ENCODE results near the gene GZMA.

GZMA gene

DNA sequence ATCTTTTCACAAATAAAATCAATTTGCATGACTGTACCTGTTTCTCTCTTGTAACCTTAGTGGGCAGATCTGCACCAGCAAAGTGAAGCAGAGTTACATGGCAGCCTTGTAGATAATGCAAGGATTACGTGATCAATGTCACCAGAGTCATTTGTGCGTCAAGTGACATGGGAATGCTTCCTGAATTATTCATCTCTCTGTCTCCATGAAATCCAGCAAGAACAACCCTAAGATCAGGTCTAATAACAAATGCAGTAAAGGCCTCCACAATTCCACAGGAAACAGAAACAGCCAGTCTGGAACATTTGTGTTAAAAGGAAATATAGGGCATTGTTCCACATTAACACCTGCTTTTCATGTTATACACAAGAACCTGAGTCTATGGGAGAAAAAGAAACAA is 7.8 kb downstream of the GZMA start:
- DNase-seq = no peak

DNA sequence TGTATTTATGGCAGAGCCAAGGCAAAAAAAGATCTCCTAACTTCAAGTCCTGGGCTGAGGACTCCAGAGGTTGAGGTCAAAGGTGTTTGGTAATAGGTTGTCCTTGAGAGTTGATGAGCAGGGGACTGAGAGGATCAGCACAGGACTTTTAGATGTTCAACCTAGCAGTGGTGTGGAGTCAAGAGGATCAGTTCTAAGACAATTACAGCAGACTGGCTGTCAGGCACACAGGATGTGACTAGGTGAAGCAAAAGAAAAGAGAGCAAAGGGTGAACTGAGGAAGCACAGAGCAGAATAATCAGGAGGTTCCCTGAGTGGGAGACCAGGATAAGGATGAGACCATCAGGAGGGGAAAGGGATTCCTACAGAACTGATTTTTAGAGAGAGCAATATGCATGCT is 10.9 kb downstream of the GZMA start:
- DNase-seq = no peak

DNA sequence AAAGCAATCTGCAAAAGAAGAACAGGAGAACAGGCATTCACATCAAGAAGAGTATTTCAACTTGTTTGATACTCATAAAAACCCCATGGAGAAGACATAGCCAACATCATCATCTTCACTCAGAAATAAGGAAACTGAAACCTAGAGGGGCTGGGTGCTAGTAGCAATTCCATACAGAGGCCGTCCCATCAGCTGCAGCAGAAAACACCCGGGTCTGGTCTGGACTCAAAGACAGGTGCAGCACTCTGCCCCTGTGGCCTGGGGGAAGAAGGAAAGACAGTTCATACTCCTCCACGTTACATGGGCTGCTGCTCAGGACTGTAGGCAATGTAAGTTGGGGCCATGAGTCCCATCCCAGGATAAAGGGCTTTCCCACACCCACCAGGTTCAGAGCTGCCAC is 11.6 kb downstream of the GZMA start:
- no peak for DNase-seq

DNA sequence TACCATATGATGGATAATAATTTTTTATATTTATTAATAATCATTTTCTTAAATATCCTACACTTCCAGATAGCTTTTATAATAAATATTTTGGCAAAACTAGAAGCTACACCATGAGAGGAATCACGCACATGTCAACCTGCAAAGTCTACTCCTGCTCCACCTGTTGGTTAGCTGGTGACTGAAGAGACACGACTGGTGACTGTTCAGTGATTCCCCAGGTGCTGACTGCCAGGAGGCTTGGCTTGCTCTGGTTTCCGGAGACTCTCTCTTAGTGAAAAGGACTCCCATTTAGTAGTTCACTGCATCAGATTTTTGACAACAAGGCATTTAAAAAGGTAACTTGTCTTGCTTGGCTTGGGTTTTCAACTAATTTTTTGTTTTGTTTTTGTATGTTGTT is 20.9 kb downstream of the GZMA start:
- DNase-seq = no peak

DNA sequence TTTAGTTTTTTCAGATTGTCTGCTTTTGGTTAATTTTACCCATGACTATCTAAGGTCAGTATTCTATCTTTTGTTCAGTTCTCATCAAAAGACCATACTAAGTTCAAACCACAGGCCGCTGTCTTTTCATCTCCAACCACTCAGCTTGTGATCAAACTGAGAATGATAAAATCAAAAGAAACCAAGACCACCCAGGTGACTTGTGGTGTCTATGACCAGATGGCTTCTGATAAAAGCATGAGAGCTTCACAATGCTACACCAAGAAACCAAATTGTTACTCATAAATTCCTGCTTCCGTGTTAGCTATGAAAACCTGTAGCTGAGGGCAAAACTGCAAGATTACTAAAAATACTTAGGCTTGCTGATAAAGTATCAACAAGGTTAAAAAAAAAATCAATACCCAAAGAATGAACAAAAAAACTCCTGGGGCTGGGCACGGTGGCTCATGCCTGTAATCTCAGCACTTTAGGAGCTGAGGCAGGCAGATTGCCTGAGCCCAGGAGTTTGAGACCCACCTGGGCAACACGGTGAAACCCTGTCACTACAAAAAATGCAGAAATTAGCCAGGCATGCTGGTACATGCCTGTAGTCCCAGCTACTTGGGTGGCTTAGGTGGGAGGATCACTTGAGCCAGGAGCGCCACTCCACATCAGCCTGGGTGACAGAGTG is 31.7 kb downstream of the GZMA start:
- DNase-seq = no peak

DNA sequence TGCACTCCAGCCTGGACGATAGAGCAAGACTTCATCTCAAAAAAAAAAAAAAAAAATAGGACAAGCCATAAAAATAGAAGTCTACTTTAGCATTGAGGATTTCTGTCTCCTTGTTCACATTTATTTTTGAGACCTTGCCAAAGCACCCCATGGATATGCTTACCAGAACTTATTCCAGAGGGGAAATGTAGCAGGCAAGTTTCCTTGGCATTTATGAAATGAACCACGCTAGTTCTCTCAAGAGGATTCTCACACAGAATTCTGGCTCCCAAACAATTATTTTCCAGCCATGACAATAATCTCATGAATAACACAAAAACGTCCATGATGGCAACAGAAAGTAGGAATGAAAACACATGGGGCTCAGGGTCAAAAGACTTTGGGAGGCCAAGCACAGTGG is 34.1 kb downstream of the GZMA start:
- DNase-seq = no peak

DNA sequence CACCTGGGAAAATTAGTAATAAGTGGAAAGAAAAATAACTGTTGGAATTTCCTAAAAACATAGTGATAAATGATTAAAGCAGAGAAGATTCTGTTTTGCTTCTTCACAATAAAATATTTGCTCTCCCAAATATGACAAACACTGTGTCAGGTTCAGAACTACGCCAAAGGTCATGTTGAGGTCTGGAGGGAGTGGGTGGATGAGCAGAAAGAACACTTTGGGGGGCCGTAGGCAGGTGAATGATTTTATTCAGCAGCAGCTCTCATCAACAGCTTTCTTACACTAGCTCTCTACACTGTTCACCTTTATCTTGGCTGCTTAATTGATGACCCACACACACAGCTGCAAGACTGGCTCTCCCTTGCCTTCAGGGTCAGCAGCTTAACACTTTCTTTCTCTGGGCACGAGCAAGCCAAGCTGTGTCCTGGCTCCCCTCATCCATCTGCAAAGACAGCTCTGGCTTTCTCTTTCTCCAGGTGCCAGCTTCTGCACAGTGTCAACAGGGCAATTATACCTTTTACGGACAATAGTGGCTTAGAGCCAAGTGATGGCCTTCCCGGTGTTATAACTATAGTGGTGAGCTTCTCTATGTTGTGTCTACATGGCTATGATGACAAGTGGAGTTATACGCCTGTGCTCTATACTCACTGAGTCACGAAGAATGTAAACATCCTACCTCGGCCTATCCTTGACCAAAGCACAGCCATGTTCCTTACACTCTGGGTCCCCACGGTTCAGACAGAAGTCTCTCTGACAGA is 38.6 kb downstream of the GZMA start:
- peak; percentile 50 for DNase-seq

DNA sequence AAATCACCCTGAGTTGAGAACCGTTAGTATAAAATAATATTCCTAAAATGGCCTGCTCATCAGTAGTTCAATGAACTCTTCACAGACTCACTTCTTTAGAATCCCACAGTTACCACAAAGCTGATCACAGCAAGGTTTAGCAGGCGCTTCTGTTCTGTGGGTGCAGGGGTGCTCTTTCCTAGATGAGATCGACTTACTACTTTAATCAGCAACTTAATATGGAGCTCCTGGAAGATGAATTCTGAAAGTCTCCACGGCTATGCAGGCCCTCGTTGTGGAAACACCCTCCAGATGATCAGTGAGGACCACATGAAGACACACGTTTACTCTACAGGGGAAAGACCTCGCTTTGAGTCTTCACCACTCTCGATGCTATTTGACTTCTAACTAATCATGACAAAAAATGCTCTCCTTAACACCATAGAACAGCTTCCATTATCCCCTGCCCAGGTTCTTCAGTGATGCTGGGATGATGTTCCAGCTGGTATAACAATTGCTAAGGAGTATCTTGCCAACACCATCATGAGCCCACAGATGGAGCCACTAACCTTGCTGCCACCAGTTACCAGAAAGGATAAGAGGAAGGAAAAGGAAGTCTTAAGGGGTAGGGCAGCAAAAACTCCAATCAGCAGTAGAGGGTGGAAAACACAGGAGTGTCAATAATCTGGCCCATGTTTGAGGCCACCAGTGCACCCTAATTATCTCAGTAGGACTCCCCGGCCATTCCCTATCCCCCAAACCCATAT is 39.7 kb downstream of the GZMA start:
- no peak for DNase-seq

DNA sequence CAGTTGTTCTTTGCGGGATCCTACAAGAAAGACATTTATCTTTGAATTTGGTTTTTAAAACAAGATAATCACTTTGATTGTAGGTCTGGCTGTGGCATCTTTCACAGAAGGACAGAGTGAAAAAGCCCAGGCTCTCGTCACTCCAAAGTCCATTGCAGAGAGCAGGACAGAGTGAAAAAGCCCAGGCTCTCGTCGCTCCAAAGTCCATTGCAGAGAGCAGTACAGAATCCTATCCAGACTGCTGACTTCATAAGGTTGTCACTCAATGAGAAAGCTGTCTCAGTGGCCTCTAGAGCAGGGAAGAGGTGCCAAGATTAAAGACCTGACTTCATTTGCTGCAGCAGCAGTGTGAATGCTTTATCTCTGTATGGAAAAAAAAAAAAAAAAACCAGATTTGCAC is 41.2 kb downstream of the GZMA start:
- DNase-seq = no peak

DNA sequence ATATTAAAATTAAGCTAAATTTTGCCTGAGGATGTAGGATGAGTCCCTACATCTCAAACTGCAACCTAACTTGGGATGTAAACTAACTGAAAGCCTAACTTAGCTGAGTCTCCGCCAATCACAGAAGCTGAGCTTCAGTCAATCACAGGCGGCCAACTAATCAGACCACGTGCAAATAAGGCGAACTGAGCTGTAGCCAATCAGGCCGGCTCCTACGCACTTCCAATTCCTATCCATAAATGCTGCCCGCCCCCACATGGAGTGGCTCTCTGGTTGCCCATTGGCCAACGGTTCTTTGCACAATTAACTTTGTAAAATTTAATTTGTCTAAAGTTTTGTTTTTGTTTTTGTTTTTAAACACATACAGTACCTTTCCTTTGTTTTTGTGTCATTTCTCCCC is 43.6 kb downstream of the GZMA start:
- DNase-seq = no peak

DNA sequence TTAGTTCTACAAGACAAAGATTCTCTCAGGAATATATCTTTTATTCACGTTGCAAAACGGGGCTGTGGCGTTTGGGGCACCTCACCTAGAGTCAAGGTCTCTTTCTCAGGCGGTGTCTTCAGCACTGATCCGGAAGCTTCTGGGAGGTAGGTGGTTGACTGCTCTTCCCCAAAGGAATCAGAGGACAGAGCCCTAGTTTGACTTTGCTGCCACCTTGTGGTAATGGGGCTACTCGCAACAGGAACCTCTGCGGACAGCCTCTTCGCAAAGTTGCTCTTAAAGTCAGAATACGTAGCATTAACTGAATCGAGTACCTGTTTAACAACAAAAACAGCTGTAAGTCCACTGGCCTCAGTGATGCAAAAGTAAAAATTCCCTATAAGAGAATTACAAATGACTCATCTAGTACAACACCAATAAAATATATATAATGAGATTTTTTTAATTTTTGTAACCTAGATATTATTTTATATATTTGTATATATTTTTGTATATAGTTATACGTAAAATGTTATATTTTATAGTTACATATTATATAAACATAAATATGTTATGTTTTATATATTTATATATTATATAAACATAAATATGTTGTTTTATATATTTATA is 44.2 kb downstream of the GZMA start:
- DNase-seq = peak; percentile 70

DNA sequence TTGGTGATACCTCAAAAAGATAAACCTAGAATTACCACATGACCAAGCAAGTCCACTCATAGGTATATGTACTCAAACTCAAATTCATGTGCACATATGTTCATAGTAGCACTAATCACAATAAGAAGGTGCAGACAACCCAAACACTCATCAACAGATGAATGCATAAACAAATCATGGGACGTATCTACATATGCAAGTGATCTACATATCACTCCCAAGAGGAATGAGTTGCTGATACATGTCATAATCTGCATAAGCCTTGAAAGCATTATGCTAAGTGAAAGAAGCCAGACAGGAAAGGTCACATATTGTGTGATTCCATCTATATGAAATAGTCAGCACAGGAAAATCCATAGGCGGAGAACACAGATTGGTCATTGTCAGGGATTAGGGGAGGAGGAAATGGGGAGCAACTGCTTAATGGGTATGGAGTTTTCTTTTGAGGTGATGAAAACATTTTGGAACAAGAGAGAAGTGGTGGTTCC is 46.9 kb downstream of the GZMA start:
- DNase-seq = no peak

DNA sequence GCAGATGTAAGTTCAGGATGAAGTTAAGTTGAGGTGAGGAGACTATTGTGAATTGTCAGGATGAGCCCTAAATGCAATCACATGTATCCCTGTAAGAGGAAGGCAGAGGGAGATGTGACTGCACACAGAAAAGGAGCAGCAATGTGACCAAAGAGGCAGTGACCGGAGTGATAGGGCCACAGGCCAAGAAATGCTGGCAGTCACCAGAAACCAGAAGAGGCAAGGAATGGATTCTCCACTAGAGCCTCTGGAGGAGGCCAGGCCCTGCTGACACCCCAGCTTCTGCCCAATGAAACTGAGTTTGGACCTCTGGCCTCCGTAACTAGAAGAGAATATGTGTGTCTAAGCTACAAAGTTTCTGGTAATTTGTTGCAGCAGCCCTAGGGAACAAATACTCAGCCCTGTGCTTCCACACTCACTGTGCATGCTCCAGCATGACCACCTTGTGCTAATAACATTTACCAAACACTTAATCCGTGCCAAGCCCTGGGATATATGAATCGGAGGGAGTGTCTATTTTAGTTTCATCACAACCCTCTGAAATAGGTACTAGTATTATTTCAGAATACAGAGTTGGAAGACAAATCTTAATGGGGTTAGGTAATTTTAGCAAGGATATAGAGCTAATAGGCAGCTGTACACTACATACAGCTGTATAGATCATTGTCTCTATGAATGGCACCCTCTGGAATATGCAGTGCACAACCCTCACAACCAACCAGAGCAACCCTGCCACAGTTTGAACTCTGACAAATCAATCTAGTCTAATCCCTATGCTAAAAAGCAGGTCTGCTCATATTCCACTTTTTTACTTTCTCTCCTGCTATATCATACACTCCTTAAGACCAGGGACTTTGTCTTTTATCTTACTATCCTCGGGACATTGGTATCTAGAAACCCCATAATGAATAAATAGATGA is 49.7 kb downstream of the GZMA start:
- DNase-seq = no peak

DNA sequence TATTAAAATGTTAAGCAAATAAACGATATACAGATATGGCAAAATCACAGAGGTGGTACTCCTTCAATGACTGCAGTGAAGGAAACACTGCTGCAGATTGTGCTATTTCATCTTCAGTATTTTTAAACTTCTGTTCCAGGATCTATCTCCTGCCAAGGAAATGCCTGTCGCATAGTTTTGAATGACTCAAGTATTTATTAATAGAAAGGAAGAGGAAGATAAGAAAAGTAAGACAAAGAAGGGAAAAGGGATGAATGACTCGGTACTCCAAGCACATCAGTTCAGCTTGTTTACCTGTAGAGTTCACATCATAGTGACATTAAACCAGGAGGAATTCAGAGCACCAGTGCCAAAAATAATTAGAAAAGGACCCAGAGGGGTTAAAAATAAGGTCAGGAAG is 52.4 kb downstream of the GZMA start:
- DNase-seq = no peak
